GM19324 (cell line): ENCODE measurements around the gene BCL2L2.

Experiments
- ATAC-seq: cut with Tn5 transposase; IDR thresholded peaks from one replicate; pipeline ENCODE4 v1.9.1; 2021; ENCODE audit warnings: mild to moderate bottlenecking, moderate library complexity; ENCODE audit not compliant: unreplicated experiment, low FRiP score

Gene BCL2L2

GRCh38 chr14:23299211-23299957 is 7.2 kb upstream of the BCL2L2 start:
- no peak for ATAC-seq

GRCh38 chr14:23299986-23300686 is 6.5 kb upstream of the BCL2L2 start:
- ATAC-seq: no peak

GRCh38 chr14:23300687-23301223 is 5.9 kb upstream of the BCL2L2 start:
- ATAC-seq: no peak

GRCh38 chr14:23301288-23301968 is 5.2 kb upstream of the BCL2L2 start:
- ATAC-seq: peak; percentile 87

- ATAC-seq: no peak
Observed at GRCh38 chr14:23301969-23302289, 4.7 kb upstream of the BCL2L2 start.

- peak; percentile 28 for ATAC-seq
Observed at GRCh38 chr14:23302290-23303225, 4.1 kb upstream of the BCL2L2 start, which contains the start of gene PPP1R3E. Gene PPP1R3E, minus strand, starts transcription at chr14:23302859. Its CDS starts 283 bp downstream, at chr14:23302576.

- no peak for ATAC-seq
Observed at GRCh38 chr14:23307146-23307530, 505 bp downstream of the BCL2L2 start.

GRCh38 chr14:23307687-23308644 is 1.3 kb downstream of the BCL2L2 start:
- no peak for ATAC-seq

- ATAC-seq: no peak
Observed at GRCh38 chr14:23308721-23309445, 2.2 kb downstream of the BCL2L2 start.

GRCh38 chr14:23310546-23310945 is 3.9 kb downstream of the BCL2L2 start:
- no peak for ATAC-seq

- ATAC-seq: no peak
Observed at GRCh38 chr14:23316300-23316699, 9.7 kb downstream of the BCL2L2 start.

GRCh38 chr14:23319746-23320583 is 13.3 kb downstream of the BCL2L2 start:
- no peak for ATAC-seq

GRCh38 chr14:23320584-23321571 is 14.2 kb downstream of the BCL2L2 start, which contains the start of gene PABPN1:
Gene PABPN1, plus strand, starts transcription at chr14:23321457. Its CDS starts 13 bp downstream, at chr14:23321470.
- peak; percentile 93 for ATAC-seq

- peak; percentile 22 for ATAC-seq
Observed at GRCh38 chr14:23321572-23322547, 15.2 kb downstream of the BCL2L2 start.
